HCT116 (cell line): ENCODE measurements around the gene KLHL18. TPM values are rescaled to one million over a fixed set of nuclear protein-coding genes. Genes with fewer than 3 reads are reported as not detected.

Source experiments
- ATAC-seq: fragments of 200-7000 bp; cut with Tn5 transposase; 2 replicates; pipeline ENCODE4 v1.9.1; 2020; ENCODE audit warnings: mild to moderate bottlenecking, moderate library complexity
- BruUV-seq: library from RNA; stranded (reverse); fragments of 400-500 nt; replicated peaks from 2 replicates; lab custom pipeline; 2021; lab: Mats Ljungman, UMichigan
- CTCF ChIA-PET: fragments of 300-600 bp; sonication (Branson Sonifier 250); formaldehyde crosslinking; loops from one replicate; lab custom pipeline; 2021; ENCODE audit warnings: antibody characterized with exemption; lab: Charles Lee
- POLR2A ChIA-PET: fragments of 300-600, 350-600 bp; sonication (Branson Sonifier 250); formaldehyde crosslinking; loops from one replicate; lab custom pipeline; 2021; ENCODE audit warnings: antibody characterized with exemption; lab: Charles Lee
- RAD21 ChIA-PET, 2 experiments: fragments of 300-600 bp; sonication (Branson Sonifier 250); formaldehyde crosslinking; loops; one replicate each; lab custom pipeline; 2023; ENCODE audit warnings: low total read pairs in 2 of 2; ENCODE audit not compliant: uncharacterized antibody in 2 of 2, unreplicated experiment in 2 of 2, low non-redundant PET in 1 of 2; lab: Charles Lee
- DNase-seq: peaks from one replicate; pipeline ENCODE4 v3.0.0-alpha.2; 2010; ENCODE audit warnings: low read depth, low spot score
- H2AFZ ChIP-seq: fragments of 200-600 bp; shearing (Covaris generic), sonication (generic); 2 replicates; pipeline ENCODE4 v1.6.1; 2017; ENCODE audit warnings: low read depth, mixed run types, mixed read lengths, antibody characterized with exemption, low read length; ENCODE audit not compliant: poor library complexity, severe bottlenecking
- H3K27ac ChIP-seq: 2 replicates; pipeline ENCODE4 v1.5.1; 2012; ENCODE audit warnings: low read depth, low read length
- H3K27me3 ChIP-seq: fragments of 200-600 bp; sonication (generic); 2 replicates; pipeline ENCODE4 v1.6.1; 2016; ENCODE audit warnings: mixed run types, low read length, mixed read lengths; ENCODE audit not compliant: insufficient read depth
- H3K36me3 ChIP-seq, 2 experiments: fragments of 200-500 bp in 1 of 2; fragments of 200-600 bp in 1 of 2; sonication (Bioruptor generic) in 1 of 2; sonication (generic) in 1 of 2; 2 replicates each; pipeline versions ENCODE4 v1.5.1 to v1.6.1; 2014 to 2016; ENCODE audit warnings: low read length in 2 of 2, inconsistent platforms in 1 of 2, mixed read lengths in 1 of 2, mixed run types in 1 of 2; ENCODE audit not compliant: insufficient read depth in 2 of 2, control insufficient read depth in 1 of 2
- H3K4me1 ChIP-seq, 2 experiments: fragments of 200-600 bp in 1 of 2; sonication (generic) in 1 of 2; 2 replicates each; pipeline versions ENCODE4 v1.5.1 to v1.6.1; 2012 to 2017; ENCODE audit warnings: low read length in 2 of 2, inconsistent platforms in 1 of 2, mild to moderate bottlenecking in 1 of 2, mixed read lengths in 1 of 2, mixed run types in 1 of 2, moderate library complexity in 1 of 2; ENCODE audit not compliant: insufficient read depth in 2 of 2, control insufficient read depth in 1 of 2
- H3K4me2 ChIP-seq: fragments of 200-600 bp; sonication (generic); 2 replicates; pipeline ENCODE4 v1.6.1; 2017; ENCODE audit warnings: mixed run types, low read length, mixed read lengths
- H3K4me3 ChIP-seq, 2 experiments: fragments of 200-600 bp in 1 of 2; sonication (generic) in 1 of 2; replicated peaks in 1 of 2; 2 replicates each; pipeline ENCODE4 v1.5.1; 2011 to 2016; ENCODE audit warnings: low read length in 2 of 2, control low read depth in 1 of 2, low read depth in 1 of 2, mild to moderate bottlenecking in 1 of 2, mixed read lengths in 1 of 2, mixed run types in 1 of 2
- H3K79me2 ChIP-seq: fragments of 200-600 bp; sonication (generic); 2 replicates; pipeline ENCODE4 v1.6.1; 2017; ENCODE audit warnings: mild to moderate bottlenecking, mixed run types, low read length, moderate library complexity, mixed read lengths; ENCODE audit not compliant: insufficient read depth
- H3K9ac ChIP-seq: fragments of 200-600 bp; sonication (generic); 2 replicates; pipeline ENCODE4 v1.6.1; 2016; ENCODE audit warnings: low read length, mixed read lengths
- H3K9me2 ChIP-seq: fragments of 200-600 bp; sonication (generic), shearing (Covaris generic); 2 replicates; pipeline ENCODE4 v1.6.1; 2017; ENCODE audit warnings: mixed run types, mild to moderate bottlenecking, moderate library complexity; ENCODE audit not compliant: insufficient read depth
- H3K9me3 ChIP-seq, 2 experiments: fragments of 200-500 bp in 1 of 2; fragments of 200-600 bp in 1 of 2; sonication (Bioruptor generic) in 1 of 2; sonication (generic) in 1 of 2; 2 replicates each; pipeline ENCODE4 v1.6.1; 2014 to 2017; ENCODE audit warnings: low read length in 2 of 2, mixed read lengths in 2 of 2, inconsistent platforms in 1 of 2, low read depth in 1 of 2, mild to moderate bottlenecking in 1 of 2, mixed run types in 1 of 2, moderate library complexity in 1 of 2; ENCODE audit not compliant: control insufficient read depth in 1 of 2, insufficient read depth in 1 of 2
- H4K20me1 ChIP-seq: fragments of 200-600 bp; sonication (generic), shearing (Covaris generic); 2 replicates; pipeline ENCODE4 v1.6.1; 2017; ENCODE audit warnings: mixed run types, mild to moderate bottlenecking, moderate library complexity; ENCODE audit not compliant: insufficient read depth
- EZH2 ChIP-seq: fragments of 200-600 bp; sonication (generic); IDR thresholded peaks from 2 replicates; pipeline ENCODE4 v1.6.1; 2017; ENCODE audit warnings: antibody characterized with exemption, mixed run types
- FOSL1 ChIP-seq: IDR thresholded peaks from 2 replicates; pipeline ENCODE4 v1.6.1; 2012; ENCODE audit warnings: low read depth
- JUND ChIP-seq: IDR thresholded peaks from 2 replicates; pipeline ENCODE4 v1.6.1; 2012
- POLR2A ChIP-seq: IDR thresholded peaks from 2 replicates; pipeline ENCODE4 v1.7.0; 2011; ENCODE audit warnings: borderline replicate concordance; ENCODE audit not compliant: insufficient read depth, insufficient read length; ENCODE audit errors: extremely low read depth
- SP1 ChIP-seq: IDR thresholded peaks from 2 replicates; pipeline ENCODE4 v1.6.1; 2012; ENCODE audit warnings: low read depth
- SRF ChIP-seq: IDR thresholded peaks from 2 replicates; pipeline ENCODE4 v1.6.1; 2012; ENCODE audit warnings: low read depth
- ZFX ChIP-seq: fragments of 450-650 bp; IDR thresholded peaks from 2 replicates; pipeline ENCODE4 v1.6.1; 2017
- intact Hi-C: fragments of 100-400 bp; cut with micrococcal nuclease; formaldehyde crosslinking; loops from 2 replicates; pipeline ENCODE4 v1.10.0; 2022
- total RNA-seq: library from RNA; stranded (reverse); gene quantifications from one replicate; pipeline ENCODE4 v1.2.1, GENCODE V29; 2021; ENCODE audit not compliant: unreplicated experiment

Gene KLHL18
- total RNA-seq, 1 experiment from 2014 or later, result 32.3 TPM

DNA sequence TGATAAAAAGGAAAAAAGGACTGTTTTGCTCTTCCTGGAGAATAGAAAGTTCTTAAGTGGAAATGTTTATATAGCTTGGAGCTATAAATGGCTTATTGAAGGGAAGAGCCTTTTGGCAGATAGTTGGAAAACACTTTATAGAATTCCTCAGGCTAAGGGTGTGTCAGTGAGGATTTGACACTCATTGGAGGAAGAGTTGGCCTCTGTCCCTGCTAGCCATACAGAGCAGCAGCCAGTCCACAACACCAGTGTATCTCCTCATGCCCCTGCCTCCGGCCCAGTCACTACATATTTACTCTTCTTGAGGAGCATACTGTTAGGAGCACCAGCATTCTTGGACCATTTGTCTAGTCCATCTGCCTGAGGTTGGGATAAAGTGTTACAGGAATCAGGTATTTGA, 36.2 kb downstream of the KLHL18 start:
- peaks cover 5% of the 10 kb centered on the region for H3K79me2 ChIP-seq
- intact Hi-C loops, result no loop called here
- no peak overlapping the region for H3K4me3 ChIP-seq
- H3K4me1 ChIP-seq, result peaks cover 13 to 35% of the 10 kb centered on the region in 2 experiments
- H2AFZ ChIP-seq, result no peak overlapping the region
- ATAC-seq, result no peak
- no peak overlapping the region for H3K9ac ChIP-seq
- no peak for DNase-seq
- TF ChIP-seq SRF, result no peak
- no peak for TF ChIP-seq JUND
- TF ChIP-seq FOSL1, result no peak
- TF ChIP-seq SP1, result no peak
- TF ChIP-seq, all 23 proteins: peak for 0
- H3K27me3 ChIP-seq, result no peaks in the 10 kb centered on the region
- H3K9me2 ChIP-seq, result no peaks in the 10 kb centered on the region
- ChIA-PET POLR2A (no interaction called here), RAD21 (no interaction called here), CTCF (no interaction called here)
- H3K27ac ChIP-seq, result no peak overlapping the region
- BruUV-seq, result no TSS peak
- H3K4me2 ChIP-seq, result no peak overlapping the region
- H3K36me3 ChIP-seq, result peaks cover 0 to 2% of the 10 kb centered on the region in 2 experiments; a peak in 2 of 4 replicates
- no peaks in the 10 kb centered on the region for H4K20me1 ChIP-seq
- no peaks in the 10 kb centered on the region for H3K9me3 ChIP-seq

DNA sequence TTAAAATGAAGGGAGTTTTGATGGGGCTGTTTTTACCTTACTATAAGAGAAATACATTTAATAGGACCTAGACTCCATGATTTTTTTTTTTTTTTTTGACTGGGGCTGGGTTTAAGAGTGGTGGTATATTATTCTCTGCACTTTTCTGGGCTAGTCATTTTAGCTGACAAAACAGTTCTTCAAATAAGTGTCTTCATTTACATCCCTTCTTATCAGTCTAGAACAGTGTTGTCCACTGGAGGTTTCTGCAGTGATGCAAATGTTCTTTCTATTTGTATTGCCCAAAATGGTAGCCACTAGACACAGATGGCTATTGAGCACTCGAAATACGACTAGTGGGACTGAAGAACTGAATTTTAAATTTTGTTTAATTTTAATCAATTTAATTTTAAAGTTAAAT, 37.2 kb downstream of the KLHL18 start:
- no peak overlapping the region for H3K27ac ChIP-seq
- peaks cover 8 to 28% of the 10 kb centered on the region in 2 experiments for H3K4me1 ChIP-seq
- ChIA-PET POLR2A (no interaction called here), CTCF (interaction anchor here (2.0 kb wide), 1 partner anchor 69 kb away, joined by 4 read pairs; no protein-coding TSS in a partner anchor), RAD21 (no interaction called here)
- no peak overlapping the region for H3K9ac ChIP-seq
- BruUV-seq, result TSS peak; percentile 38
- no peaks in the 10 kb centered on the region for H3K9me2 ChIP-seq
- no peak overlapping the region for H3K4me3 ChIP-seq
- no peak overlapping the region for H3K4me2 ChIP-seq
- no peaks in the 10 kb centered on the region for H4K20me1 ChIP-seq
- intact Hi-C loops, result loop anchor here (5.0 to 10.0 kb wide), 2 partner anchors 275 to 398 kb away; no protein-coding TSS in a partner anchor
- no peak for TF ChIP-seq POLR2A
- no peak for TF ChIP-seq EZH2
- TF ChIP-seq ZFX, result no peak
- peaks cover 2% of the 10 kb centered on the region; the same call in 1 of the 2 replicates for H3K79me2 ChIP-seq
- no peak overlapping the region for H2AFZ ChIP-seq
- ATAC-seq (no peak), DNase-seq (no peak)
- no peaks in the 10 kb centered on the region for H3K27me3 ChIP-seq
- no peaks in the 10 kb centered on the region for H3K9me3 ChIP-seq
- peaks cover 0 to 5% of the 10 kb centered on the region in 2 experiments; a peak in 3 of 4 replicates for H3K36me3 ChIP-seq
